Pons (tissue), 1 donor: ENCODE measurements around the gene NIF3L1.

Experiments used
- DNase-seq: peaks from one replicate; pipeline ENCODE4 v3.0.0-alpha.2; 2016; ENCODE audit warnings: low spot score

Gene NIF3L1, protein sequence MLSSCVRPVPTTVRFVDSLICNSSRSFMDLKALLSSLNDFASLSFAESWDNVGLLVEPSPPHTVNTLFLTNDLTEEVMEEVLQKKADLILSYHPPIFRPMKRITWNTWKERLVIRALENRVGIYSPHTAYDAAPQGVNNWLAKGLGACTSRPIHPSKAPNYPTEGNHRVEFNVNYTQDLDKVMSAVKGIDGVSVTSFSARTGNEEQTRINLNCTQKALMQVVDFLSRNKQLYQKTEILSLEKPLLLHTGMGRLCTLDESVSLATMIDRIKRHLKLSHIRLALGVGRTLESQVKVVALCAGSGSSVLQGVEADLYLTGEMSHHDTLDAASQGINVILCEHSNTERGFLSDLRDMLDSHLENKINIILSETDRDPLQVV

DNA sequence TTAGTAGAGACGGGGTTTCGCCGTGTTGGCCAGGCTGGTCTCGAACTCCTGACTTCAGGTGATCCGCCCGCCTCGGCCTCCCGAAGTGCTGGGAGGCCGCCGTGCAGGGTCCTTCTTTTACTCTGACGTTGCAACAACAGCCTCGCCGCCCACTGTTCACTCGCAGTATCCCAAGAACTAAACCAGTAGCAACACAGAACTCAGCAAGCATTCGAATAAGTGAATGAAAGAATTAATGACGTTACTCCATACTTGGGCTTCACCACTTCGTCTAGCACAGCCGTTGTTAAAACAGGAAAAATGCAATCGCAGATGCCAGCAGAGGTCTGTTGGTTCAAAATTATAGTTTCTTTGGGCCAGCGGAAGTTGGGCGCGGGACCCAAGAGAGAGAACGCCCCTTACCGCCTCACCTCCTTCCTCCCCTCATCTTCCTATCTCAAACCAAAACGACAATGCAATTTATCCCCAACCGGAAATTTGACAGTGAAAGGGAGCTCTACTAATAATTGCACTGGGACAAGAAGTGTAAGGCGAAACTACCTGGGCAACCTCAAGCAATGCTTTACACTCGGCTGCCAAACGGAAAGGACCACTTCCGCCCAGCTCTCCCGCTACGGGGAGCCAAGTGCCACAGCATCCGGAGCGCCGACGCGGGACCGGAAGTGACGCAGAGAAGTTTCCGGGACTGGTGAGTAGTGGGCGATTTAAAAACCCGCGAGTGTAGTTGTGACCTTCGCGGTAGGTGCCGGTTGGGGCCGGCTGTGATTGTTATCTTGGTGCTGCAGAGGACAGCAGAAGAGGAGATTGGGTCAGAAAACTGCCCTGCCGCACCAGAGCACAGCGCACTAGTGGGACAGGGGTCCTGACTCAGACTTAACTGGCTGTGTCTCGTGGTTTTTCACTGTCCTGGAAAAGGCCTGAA, at the start of gene NIF3L1, which contains the start of gene PPIL3:
TSS of gene NIF3L1 (plus strand) at position 668 of the 922 bp plus-strand sequence. CDS start 2,573 bp downstream, outside the sequence.
TSS of gene PPIL3 (minus strand) at position 374 of the 922 bp plus-strand sequence. CDS start 1,462 bp downstream, outside the sequence.
- peak; percentile 96 for DNase-seq

DNA sequence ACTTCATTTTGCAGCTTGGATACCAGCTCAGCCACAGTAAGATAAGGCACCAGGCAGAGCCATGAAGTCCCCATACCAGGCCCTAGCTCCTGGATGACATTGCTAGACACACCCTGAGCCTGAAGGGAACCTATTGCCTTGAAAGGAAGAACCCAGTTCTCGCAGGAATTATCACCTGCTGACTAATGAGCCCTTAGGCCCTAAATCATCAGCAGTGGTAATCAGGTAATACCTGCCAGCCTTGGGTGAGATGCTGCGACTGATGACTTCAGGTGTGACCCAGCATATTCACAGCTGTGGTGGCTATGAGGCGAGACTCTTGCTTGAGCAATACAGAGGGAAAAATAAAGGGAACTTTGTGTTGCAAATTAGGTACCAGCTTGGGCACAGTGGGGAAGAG, 49.7 kb upstream of the NIF3L1 start:
- DNase-seq, result no peak

DNA sequence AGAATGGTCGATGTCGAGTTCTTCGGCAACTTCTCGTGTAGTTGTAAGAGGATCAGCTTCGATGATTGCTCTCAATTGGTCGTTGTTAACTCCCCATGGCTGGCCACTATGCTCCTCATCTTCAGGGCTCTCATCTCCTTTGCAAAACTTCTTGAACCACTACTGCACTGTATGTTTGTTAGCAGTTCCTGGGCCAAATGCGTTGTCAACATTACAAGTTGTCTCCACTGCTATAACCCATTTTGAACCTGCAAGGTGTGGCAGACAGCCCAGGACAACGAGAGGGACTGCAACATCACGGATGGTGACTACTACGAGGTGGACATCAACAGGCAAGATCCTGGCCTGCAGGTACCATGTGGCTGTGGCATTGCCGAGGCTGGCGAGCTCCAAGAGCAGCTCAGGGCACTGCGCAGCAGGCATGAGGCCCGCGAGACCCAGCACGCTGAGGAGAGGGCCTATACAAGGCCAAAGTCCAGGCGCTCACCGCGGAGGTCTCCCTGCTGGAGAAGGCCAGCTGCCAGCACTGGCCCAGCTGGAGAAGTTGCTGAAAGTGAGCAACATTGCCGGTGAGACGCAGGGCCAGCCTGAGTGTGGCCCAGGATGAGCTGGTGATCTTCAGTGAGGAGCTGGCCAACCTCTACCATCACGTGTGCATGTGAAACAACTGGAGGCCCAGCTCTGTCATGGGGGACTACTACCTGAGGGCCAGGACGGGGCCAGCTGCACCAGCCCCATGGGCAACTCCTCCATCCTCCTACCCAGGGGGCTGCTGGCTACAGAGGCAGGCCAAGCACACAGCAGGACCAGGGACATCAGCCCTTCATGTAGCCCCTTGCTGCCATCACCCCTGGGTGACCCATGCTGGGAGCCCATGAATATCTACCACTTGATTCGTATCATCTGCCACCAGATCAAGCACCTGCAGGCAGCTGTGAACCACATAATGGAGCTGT, 44.9 kb upstream of the NIF3L1 start:
- no peak for DNase-seq

DNA sequence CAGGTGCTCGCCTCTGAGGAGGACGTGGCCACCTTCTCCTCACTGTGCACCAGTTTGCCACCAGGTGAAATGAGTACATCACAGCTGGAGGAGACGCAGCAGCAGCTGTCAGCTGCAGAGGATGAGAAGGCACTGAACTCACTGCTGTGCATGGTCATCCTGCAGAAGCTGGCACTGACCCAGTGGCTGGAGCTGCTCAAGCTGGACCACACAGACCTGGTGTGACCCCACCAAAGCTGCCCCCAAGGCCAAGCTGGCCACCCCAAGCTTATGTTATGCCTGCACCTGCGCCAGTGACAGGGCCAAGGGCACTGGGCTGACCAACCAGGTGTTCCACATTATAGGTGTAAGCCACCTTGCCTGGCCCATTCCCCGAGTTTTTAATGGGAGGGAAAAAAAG, 44.0 kb upstream of the NIF3L1 start:
- DNase-seq, result no peak

DNA sequence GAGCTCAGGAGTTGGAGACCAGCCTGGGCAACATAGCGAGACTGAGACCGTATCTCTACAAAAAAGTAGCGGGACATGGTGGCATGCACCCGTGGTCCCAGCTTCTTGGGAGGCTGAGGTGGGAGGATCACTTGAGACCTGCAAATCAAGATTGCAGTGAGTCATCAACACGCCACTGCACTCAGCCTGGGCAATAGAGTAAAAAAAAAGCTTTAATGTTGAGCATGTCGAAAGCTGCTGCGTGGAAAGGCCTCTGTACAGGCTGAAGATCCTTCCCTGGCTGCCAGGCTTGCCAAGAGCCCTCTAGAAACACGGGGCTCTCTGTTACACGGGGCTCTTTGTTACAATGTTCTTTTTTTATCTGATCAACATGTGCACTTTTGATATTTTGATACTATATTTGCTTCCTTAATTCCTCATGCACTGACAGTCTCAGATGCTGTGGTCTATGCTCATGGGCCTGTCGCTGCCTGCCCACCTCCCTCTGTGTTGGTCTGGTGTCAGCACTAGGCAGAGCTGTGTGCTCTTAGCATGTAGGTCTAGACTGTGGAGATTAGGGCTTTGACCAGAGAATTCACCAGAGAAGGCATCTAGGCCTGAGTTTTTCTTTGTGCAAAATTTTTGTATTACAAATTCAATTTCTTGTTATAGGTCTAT, 43.4 kb upstream of the NIF3L1 start:
- no peak for DNase-seq

DNA sequence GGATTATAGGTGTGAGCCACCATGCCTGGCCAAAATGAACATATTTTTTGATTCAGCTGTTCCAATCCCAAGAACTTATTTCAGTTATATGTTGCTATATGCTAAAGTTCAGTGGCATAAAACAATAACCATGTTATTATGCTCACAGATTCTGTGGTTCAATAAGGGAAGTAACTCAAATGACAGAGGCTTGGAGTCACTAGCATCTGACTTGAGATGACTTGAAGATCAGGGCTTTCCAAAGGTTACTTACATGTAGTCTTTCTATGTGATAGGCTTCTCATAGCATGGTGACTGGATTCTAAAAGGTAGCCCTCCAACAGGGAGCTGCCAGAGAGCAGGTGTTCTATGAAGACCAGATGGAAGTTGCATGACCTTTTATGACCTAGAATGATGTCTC, 41.9 kb upstream of the NIF3L1 start:
- no peak for DNase-seq

DNA sequence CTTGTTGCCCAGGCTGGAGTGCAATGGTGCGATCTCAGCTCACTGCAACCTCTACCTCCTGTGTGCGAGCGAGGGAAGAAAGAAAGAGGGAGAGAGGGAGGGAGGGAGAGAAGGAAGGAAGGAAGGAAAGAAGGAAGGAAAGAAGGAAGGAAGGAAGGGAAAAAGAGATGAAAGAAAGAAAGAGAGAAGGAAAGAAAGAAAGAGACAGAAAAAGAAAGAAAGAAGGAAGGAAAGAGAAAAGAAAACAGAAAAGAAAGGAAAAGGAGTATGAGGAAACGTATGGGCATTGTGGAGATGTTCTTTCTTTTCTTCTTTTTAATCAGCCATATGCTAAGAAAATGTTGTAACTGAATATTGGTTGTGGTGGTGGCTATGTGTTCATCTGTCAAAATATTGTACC, 41.2 kb upstream of the NIF3L1 start:
- DNase-seq, result no peak

DNA sequence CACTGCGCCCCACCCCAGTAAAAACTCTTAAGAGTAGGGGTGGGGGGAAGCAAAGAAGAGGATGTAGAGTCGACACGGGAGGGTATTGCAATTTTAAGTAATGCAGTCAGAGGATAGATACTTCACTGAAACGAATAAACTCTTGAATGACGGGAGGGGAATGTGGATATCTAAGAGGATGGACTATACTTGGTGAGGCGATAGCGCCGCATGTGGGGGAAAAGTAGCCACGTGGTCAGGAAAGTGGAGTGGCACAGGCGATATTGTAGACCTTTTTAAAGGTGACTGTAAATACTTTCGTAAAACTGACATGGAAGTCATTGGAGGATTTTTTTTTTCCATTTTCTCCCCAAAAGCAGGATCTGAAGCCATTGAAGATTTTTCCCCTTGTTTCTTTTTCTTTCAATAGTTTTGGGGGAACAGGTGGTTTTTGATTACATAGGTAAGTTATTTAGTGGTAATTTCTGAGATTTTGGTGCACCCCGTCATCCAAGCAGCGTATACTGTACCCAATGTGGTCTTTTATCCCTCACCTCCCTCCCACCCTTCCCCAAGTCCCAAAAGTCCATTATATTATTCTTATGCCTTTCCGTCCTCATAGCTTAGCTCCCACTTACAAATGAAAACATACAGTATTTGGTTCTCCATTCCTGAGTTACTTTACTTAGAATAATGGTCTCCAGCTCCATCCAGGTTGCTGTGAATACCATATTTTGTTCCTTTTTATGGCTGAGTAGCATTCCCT, 38.5 kb upstream of the NIF3L1 start:
- DNase-seq, result no peak

DNA sequence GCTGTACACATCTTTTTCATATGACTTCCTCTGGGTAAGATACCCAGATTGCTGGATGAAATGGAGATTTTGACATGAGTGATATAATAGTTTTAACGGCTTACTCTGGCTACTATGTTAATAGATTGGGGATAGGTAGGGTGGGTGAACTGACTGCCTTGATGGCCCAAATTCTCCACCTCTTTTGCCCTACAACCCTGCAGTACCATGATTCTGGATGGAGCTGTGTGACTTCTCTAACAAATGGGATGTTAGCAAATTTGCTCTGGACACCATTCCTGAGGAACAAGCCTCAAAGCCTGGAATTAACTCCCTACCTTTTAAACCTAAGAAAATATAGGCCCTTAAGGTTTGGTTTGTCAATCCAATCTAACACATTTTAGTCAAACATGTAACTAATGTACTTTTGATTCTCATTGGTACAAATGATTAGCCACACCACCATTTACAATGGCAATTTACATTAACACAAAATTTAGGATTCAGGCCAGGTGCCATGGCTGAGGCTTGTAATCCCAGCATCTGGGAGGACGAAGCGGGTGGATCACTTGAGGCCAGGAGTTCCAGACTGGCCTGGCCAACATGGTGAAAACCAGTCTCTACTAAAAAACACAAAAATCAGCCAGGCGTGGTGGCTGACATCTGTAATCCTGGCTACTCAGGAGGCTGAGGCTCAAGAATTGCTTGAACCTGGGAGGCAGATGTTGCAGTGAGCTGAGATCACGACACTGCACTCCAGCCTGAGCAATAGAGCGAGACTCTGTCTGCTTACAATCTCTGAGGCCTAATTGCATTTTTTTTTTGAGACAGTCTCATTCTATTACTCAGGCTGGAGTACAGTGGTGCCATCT, 37.5 kb upstream of the NIF3L1 start:
- DNase-seq, result no peak

DNA sequence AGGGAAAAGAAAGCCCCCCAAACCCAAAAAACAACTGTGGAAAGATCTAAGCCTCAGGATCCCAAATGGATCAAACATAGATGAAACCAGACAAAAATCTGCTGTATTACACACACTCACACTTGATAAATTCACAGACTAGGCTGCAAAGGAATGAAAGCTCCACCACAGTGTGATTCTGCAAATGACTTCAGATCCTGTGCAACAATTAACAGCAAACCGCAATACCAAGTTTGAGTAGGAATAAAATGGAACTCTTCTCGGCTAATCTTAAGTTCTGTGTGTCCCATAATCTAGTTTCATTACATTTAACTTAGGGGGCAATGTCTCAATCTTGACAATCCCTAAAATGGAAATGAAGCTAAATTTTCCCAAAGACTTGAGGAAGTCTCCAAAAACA, 36.6 kb upstream of the NIF3L1 start:
- no peak for DNase-seq

DNA sequence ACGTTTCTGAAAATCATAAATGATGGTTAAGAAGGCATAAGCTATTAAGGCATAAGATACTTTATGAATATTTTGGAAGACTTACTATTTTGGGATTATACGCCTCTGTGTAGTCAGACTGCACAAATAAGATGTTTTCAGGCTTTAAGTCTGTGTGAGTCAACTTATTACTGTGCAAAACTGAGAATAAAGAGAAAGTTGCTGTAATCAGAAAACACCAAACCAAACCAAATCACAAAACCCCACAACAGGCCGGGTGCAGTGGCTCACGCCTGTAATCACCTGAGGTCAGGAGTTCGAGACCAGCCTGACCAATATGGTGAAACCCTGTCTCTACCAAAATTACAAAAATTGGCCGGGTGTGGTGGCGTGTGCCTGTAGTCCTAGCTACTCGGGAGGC, 32.4 kb upstream of the NIF3L1 start:
- DNase-seq, result no peak

DNA sequence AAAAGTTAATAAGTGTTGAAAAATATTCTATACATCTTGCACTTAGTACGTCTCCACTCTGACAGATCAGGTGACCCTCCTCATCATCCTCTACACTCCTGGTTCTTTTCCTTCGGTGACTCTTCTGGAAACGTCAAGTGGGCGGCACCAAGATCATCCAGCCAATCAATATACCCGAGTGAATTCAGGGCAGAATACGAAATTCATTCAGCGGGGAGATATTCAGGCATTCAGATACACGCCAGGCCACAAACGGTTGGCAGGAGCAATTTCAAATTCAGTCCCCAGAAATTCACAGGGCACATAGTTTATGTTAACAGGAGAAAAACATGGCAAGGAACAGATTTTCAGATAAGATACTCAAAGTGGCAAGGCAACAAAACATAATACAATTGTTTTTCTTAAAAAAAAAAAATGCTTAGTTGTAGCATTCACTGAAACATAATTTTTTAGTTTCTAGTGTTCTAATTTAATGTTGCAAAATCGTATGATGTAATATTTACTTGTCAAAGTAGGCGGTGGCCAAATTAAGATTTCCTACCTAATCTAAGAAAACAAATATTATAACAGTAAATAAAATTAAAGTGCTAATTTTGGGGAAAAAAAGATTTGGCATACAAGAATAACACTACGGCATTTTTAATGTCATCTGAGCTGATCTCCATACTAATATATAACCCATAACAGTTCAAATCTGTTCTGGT, 28.9 kb upstream of the NIF3L1 start:
- peak; percentile 67 for DNase-seq

DNA sequence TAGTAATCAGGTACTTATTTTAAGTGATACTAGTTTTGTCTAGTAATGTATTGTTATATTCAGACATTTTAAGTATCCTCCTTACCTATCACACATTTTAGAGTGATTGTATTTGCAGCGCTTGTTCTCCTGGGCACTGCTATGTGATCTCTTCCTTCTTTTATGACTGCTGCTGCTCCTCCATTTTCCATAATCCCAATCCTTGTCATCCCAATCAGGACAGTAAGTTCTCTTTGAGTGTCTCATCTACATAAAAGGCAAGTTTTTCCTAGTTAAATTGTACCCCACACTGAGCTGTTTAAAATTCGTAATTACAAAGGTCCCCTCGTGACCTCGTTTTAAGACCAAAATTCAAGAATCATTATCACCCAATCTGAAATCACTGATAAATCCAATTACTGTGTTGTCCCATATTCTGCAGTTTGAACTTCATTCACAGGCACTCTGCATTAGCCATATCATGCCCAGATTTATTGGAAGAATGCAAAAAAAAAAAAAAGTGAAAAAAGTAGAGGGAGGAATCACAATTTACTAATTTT, 27.5 kb upstream of the NIF3L1 start:
- peak; percentile 52 for DNase-seq

DNA sequence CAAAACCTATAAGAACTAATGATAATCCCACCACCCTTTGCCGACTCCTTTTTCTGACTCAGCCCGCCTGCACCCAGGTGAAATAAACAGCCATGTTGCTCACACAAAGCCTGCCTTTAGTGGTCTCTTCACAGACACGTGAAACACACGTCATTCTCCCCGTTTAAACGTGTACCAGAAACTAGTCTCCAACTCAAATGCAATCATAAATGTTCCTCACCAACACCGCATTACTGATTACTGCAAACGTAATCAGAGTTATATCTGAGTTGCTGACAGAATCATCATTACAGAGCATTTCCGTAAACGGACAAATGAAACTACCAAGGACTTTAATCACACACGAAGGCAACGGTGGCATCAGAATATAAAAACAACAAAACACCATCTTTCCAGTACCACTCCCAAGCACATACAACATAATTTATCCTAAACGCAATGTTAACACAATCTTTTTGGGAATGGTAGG, 26.6 kb upstream of the NIF3L1 start:
- peak; percentile 78 for DNase-seq

DNA sequence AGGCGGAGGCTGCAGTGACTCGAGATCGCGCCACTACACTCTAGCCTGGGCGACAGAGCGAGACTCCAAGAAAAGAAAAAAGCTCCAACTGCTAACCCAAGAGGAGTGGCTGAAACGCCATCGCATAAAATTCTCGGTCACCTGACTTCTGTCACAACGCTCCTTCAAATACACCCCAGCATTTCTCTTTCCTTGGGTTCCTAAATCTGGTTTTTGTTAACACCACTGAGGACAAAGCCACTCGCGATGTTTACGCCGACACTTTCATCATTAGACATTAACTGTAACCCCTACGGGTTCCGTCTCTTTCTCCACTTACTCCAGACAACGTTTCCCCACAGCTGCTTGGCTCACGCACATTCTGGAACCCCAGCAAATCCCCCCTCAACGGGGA, 25.4 kb upstream of the NIF3L1 start:
- peak; percentile 57 for DNase-seq

DNA sequence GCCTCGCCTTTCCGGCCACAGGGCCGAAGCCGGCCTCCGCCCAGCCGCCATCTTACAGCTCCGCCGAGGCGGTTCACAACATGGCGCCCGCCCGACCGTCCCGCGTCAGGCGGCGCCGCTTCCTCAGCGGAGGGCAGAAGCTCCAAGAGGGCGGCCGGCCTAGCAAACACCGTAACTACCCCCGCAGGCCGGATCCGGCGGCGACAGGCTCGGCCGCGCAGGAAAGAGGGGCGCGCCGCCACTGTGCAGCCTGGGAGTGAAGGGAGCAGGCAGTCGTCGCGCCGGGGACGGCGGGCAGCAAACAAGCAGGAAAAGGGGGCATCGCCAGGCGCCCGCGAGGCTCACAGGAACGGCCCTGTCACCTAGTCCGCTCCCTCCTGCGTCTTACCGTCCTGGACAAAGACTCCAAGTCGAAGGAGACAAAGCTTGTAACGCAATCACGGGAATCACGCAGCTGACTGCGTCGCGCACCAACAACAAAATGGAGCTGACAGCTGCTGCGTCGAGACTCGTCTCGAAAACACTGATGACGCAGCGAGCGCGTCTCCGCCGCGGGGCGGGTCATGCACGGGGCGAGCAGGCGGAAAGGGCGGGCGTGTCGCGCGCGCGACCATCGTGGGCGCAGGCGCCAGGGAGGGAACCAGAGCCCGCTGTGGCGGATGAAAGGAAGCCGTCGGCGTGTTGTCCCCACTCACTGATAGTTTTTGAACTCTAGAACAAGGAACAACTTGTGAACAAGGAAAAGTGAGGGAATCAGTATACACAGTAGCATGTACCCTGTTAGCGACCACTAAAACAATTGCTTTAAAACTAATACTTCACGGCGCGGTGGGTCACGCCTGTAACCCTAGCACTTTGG, 24.8 kb upstream of the NIF3L1 start, which contains the start of gene CLK1:
TSS of gene CLK1 (minus strand) at position 483 of the 859 bp plus-strand sequence. CDS start 2,796 bp downstream, outside the sequence.
- DNase-seq, result peak; percentile 96

DNA sequence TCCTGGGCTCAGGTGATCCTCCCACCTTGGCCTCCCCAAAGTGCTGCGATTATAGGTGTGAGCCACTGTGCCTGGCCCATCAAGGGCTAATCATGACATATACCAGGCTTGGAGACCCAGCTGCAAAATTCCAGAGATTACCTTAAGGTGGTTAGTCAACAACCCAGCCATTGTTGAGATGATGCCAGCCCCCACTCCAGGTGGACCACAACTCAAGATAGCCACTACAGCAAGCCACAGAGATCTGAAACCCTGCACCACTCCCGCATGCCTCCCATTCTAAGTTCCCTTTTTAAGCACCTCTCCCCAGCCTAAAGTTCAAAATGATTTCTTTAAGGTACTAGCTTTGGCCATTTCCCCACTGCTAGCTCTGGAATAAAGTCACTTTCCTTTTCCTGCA, 20.2 kb upstream of the NIF3L1 start:
- DNase-seq, result no peak
